ENCODE data around the gene ANKUB1.

GRCh38 chr3:149792452-149793270 lies at the start of gene ANKUB1:
- TF ChIP-seq CTCF (IDR thresholded peaks at IDR 0.05), result no peak
- no peak for TF ChIP-seq REST (IDR thresholded peaks at IDR 0.05; ENCODE audit: insufficient read depth in 1 of 2, low read depth in 2 of 2, low read length in 1 of 2)
- TF ChIP-seq TCF7L2 (IDR thresholded peaks at IDR 0.05; ENCODE audit: low read depth, low read length), result no peak

Measured in Panc1 (cell line).